Osteoblast (primary cell): ENCODE data around the gene ST3GAL6. TPM values are rescaled to one million over a fixed set of nuclear protein-coding genes. Genes with fewer than 3 reads are reported as not detected.

Source experiments
- DNase-seq: peaks from one replicate; pipeline ENCODE4 v3.0.0; 2011; ENCODE audit warnings: low spot score, mixed read lengths; ENCODE audit not compliant: insufficient read length; ENCODE audit errors: missing footprints
- H2AFZ ChIP-seq: 2 replicates; pipeline ENCODE4 v1.6.0; 2011; ENCODE audit warnings: mild to moderate bottlenecking, low read length
- H3K27ac ChIP-seq: 2 replicates; pipeline ENCODE4 v1.5.1; 2011; ENCODE audit warnings: mild to moderate bottlenecking, low read depth, low read length, moderate library complexity
- H3K27me3 ChIP-seq: 2 replicates; pipeline ENCODE4 v1.6.0; 2012; ENCODE audit warnings: mild to moderate bottlenecking, control low read depth, inconsistent platforms, low read length, moderate library complexity; ENCODE audit not compliant: insufficient read depth
- H3K36me3 ChIP-seq: 2 replicates; pipeline ENCODE4 v1.5.1; 2011; ENCODE audit warnings: mild to moderate bottlenecking, low read length, control low read depth, moderate library complexity; ENCODE audit not compliant: insufficient read depth
- H3K4me1 ChIP-seq: 2 replicates; pipeline ENCODE4 v1.5.1; 2011; ENCODE audit warnings: mild to moderate bottlenecking, low read length, control low read depth, moderate library complexity; ENCODE audit not compliant: insufficient read depth
- H3K4me2 ChIP-seq: 2 replicates; pipeline ENCODE4 v1.6.0; 2011; ENCODE audit warnings: mild to moderate bottlenecking, low read length; ENCODE audit not compliant: insufficient read depth
- H3K4me3 ChIP-seq: fragments of 200-600 bp; sonication (generic); 3 replicates; pipeline ENCODE4 v1.5.1; 2012; ENCODE audit warnings: mild to moderate bottlenecking, low read length, inconsistent platforms; ENCODE audit not compliant: insufficient read depth
- H3K79me2 ChIP-seq: 2 replicates; pipeline ENCODE4 v1.6.0; 2012; ENCODE audit warnings: mild to moderate bottlenecking, low read length, control low read depth, inconsistent platforms; ENCODE audit not compliant: insufficient read depth
- H3K9me3 ChIP-seq: 2 replicates; pipeline ENCODE4 v1.5.1; 2011; ENCODE audit warnings: low read depth, low read length, control low read depth
- H4K20me1 ChIP-seq: 2 replicates; pipeline ENCODE4 v1.6.0; 2012; ENCODE audit warnings: mild to moderate bottlenecking, low read length, control low read depth; ENCODE audit not compliant: insufficient read depth
- total RNA-seq: library from RNA; depleted of rRNA; stranded (reverse); fragments of >200 nt; gene quantifications from 2 replicates; pipeline ENCODE4 v1.2.3, GENCODE V29; 2012
- TF ChIP-seq, protein P1 (sequence below): IDR thresholded peaks from 2 replicates; pipeline ENCODE4 v1.5.1; 2011; ENCODE audit warnings: mild to moderate bottlenecking, low read depth, low read length, moderate library complexity; ENCODE audit errors: extremely low read depth

ST3GAL6 gene
- total RNA-seq, 1 donor, result 2.2 TPM

DNA sequence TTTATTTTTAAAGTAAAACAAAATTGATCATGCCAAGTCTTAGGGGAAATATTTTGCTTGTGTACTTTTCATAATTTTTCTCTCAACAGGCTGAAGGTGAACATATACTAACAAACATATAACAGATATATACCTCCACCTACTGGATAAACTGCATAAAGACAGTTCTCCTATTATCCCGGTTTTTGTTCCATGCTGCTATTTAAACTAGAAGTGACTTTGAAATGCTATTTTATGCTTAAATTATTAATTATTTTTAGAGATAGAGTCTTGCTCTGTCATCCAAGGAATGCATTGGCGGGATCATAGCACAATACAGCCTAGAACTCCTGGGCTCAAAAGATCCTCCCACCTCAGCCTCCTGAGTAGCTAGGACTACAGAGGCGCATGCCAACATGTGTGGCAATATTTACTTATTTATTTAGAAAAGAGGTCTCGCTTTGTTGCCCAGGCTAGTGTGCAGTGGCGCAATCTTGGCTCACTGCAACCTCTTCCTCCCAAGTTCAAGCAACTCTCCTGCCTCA is 49.8 kb downstream of the ST3GAL6 start:
- H3K27ac ChIP-seq, result no peak overlapping the region
- DNase-seq, result peak; percentile 27
- peaks cover 5% of the 10 kb centered on the region for H3K79me2 ChIP-seq
- H3K36me3 ChIP-seq, result peaks cover 86% of the 10 kb centered on the region
- peaks cover 18% of the 10 kb centered on the region for H3K4me1 ChIP-seq
- no peak overlapping the region for H3K4me2 ChIP-seq
- H3K9me3 ChIP-seq, result no peaks in the 10 kb centered on the region
- no peaks in the 10 kb centered on the region for H3K27me3 ChIP-seq
- TF ChIP-seq, protein P1, sequence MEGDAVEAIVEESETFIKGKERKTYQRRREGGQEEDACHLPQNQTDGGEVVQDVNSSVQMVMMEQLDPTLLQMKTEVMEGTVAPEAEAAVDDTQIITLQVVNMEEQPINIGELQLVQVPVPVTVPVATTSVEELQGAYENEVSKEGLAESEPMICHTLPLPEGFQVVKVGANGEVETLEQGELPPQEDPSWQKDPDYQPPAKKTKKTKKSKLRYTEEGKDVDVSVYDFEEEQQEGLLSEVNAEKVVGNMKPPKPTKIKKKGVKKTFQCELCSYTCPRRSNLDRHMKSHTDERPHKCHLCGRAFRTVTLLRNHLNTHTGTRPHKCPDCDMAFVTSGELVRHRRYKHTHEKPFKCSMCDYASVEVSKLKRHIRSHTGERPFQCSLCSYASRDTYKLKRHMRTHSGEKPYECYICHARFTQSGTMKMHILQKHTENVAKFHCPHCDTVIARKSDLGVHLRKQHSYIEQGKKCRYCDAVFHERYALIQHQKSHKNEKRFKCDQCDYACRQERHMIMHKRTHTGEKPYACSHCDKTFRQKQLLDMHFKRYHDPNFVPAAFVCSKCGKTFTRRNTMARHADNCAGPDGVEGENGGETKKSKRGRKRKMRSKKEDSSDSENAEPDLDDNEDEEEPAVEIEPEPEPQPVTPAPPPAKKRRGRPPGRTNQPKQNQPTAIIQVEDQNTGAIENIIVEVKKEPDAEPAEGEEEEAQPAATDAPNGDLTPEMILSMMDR, result peak; percentile 52
- no peak overlapping the region for H2AFZ ChIP-seq
- H3K4me3 ChIP-seq, result no peak overlapping the region
- peaks cover 13% of the 10 kb centered on the region for H4K20me1 ChIP-seq

- Histone ChIP-seq H3K4me3 (no peak overlapping the region), H3K9me3 (no peaks in the 10 kb centered on the region), H3K4me1 (peaks cover 18% of the 10 kb centered on the region), H3K79me2 (peaks cover 14% of the 10 kb centered on the region), H3K4me2 (no peak overlapping the region), H3K27me3 (no peaks in the 10 kb centered on the region), H3K36me3 (peaks cover 87% of the 10 kb centered on the region), H2AFZ (no peak overlapping the region), H4K20me1 (peaks cover 11% of the 10 kb centered on the region), H3K27ac (peak overlapping the region; percentile 56)
- DNase-seq, result no peak
- TF ChIP-seq, protein P1, result no peak
Observed at GRCh38 chr3:98814817-98815420, 51.8 kb downstream of the ST3GAL6 start.

GRCh38 chr3:98817547-98818041 is 54.5 kb downstream of the ST3GAL6 start:
- Histone ChIP-seq H3K9me3 (no peaks in the 10 kb centered on the region), H3K27me3 (no peaks in the 10 kb centered on the region), H3K4me1 (peaks cover 18% of the 10 kb centered on the region), H3K79me2 (peaks cover 23% of the 10 kb centered on the region), H3K4me2 (no peak overlapping the region), H3K36me3 (peaks cover 88% of the 10 kb centered on the region), H3K27ac (peak overlapping the region; percentile 7), H2AFZ (no peak overlapping the region), H4K20me1 (peaks cover 5% of the 10 kb centered on the region), H3K4me3 (no peak overlapping the region)
- peak; percentile 80 for DNase-seq
- TF ChIP-seq, protein P1, result peak; percentile 71

DNA sequence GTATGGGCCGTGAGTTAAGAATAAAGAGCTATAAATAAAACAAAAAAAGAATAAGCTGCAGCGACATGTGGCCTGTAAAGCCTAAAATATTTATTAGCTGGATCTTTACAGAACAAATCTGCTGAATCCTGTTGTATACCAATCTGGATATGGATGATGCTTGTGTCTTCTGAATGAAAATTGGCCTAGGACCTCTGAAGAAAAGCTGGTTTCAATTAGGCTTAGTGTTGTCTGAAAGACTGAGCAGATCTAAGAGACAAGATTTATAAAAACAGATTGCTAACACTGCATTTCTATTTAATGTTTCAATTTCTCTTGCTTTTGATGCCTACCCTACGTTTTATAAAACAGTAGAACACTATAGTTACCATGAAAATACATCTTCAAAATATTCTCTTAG is 57.9 kb downstream of the ST3GAL6 start:
- no peak for DNase-seq
- no peaks in the 10 kb centered on the region for H3K27me3 ChIP-seq
- no peaks in the 10 kb centered on the region for H3K9me3 ChIP-seq
- no peak overlapping the region for H2AFZ ChIP-seq
- H3K4me1 ChIP-seq, result peaks cover 21% of the 10 kb centered on the region
- no peak overlapping the region for H3K4me2 ChIP-seq
- peaks cover 5% of the 10 kb centered on the region for H4K20me1 ChIP-seq
- TF ChIP-seq, protein P1, result no peak
- peaks cover 83% of the 10 kb centered on the region for H3K36me3 ChIP-seq
- H3K79me2 ChIP-seq, result peaks cover 42% of the 10 kb centered on the region
- H3K4me3 ChIP-seq, result no peak overlapping the region
- H3K27ac ChIP-seq, result no peak overlapping the region
